ENCODE results near the gene EPHB1.

The EPHB1 gene

DNA sequence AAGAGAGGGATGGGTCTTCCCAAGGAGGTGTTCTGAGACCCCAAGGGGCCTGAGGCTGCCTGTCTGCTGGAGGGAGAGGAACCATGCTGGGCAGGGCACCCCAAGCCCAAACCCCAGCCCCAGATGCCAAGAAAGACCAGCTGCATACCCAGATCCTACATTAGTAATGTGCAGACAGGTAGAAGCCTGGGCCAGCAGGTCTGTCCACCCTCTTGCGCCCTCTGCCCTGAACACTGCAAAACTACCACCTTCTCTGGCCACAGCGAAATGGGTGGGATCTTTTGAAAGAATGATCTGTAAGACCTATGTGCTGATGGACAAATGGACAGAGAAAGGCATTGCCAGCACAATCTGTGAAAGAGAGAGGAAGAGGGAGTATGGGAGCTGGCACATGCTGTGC is 283.2 kb downstream of the EPHB1 start:
- DNase-seq (ENCODE audit: low spot score) = no peak
- TF ChIP-seq, protein P1, sequence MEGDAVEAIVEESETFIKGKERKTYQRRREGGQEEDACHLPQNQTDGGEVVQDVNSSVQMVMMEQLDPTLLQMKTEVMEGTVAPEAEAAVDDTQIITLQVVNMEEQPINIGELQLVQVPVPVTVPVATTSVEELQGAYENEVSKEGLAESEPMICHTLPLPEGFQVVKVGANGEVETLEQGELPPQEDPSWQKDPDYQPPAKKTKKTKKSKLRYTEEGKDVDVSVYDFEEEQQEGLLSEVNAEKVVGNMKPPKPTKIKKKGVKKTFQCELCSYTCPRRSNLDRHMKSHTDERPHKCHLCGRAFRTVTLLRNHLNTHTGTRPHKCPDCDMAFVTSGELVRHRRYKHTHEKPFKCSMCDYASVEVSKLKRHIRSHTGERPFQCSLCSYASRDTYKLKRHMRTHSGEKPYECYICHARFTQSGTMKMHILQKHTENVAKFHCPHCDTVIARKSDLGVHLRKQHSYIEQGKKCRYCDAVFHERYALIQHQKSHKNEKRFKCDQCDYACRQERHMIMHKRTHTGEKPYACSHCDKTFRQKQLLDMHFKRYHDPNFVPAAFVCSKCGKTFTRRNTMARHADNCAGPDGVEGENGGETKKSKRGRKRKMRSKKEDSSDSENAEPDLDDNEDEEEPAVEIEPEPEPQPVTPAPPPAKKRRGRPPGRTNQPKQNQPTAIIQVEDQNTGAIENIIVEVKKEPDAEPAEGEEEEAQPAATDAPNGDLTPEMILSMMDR (IDR thresholded peaks at IDR 0.05; ENCODE audit: extremely low read depth, missing control alignments) = no peak

DNA sequence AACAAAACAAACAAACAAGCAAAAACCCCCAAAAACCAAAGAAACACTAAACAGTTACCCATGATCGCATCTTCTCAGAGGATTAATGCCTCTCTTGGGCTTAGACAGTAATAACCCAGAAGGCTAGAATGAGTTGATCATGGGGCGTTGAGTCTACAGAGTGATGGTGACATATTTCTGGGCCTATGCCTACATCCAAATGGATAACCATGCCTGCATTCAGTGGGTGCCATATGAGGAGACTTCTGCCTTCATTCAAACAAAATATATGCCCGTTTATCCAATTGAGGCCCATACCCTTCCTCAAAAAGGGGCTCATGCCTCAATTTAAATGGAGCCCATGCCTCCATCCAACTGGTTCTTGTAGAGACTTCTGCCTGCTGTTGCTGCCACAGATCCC is 284.0 kb downstream of the EPHB1 start:
- TF ChIP-seq, protein P1 (IDR thresholded peaks at IDR 0.05; ENCODE audit: extremely low read depth, missing control alignments) = no peak
- no peak for DNase-seq (ENCODE audit: low spot score)

DNA sequence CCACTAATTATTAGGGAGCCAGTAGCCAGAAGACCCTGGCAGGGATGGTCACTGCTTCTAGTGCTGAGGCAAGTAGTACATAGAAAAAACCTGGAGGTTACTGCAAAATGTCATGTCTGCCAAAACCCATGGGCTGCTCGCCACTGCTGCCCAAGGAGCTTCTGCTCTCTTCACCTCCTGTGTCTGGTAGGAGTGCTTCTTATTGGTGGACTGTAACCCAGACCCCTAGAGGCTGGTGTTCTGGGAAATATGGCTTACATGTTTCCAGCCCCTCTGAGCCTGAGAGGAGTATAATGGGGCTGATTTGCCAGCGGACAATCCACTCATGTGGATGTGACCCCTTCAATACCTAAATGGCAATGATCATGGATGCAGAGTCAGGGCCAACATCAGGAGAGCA is 286.4 kb downstream of the EPHB1 start:
- TF ChIP-seq, protein P1 (IDR thresholded peaks at IDR 0.05; ENCODE audit: extremely low read depth, missing control alignments) = no peak
- no peak for DNase-seq (ENCODE audit: low spot score)

DNA sequence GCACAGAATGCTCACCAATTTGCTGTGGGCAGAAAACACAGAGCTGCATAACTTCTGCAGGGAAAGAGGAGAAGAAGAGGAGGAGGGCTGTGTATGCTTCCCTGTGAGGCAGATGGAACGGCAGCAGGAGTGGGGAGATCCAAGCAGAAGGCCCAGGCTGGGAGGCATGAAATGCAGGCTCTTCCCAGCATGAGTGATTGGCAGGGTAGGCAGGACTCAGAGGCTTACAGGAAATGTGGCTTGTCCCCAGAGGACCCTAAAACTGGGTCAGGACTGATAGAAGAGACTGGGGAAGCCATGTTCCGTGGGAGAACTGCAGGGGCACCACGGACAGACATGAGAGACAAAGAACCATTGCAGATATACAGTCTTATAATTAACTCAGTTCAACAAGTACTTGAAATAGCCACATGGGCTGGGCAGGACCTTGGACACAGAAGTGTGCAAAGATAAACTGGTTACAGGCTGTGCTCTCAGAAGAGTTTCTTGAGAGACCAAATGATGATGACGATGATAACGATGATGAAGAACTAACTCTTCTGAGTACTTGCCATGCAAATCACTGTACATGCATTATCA is 286.9 kb downstream of the EPHB1 start:
- DNase-seq (ENCODE audit: low spot score) = no peak

DNA sequence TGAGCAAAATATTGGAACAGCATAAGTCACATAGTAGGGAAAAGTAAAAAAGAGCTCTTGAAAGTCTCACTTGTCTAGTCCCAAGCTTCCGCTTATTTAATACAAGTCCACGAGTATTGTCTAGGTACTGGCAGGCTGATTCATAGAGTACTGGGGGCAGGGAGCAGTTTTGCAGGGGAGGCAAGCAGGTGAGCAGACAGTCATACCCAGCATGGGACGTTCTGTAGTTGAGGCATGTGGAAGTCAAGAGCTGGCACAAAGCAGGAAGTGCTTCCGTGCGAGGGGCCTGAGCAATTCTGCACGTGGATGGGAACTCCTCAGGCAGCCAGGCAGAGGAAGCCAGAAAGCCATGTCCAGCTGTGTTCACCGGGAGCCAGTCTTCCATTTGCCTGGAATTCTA is 287.6 kb downstream of the EPHB1 start:
- no peak for DNase-seq (ENCODE audit: low spot score)
- TF ChIP-seq, protein P1 (IDR thresholded peaks at IDR 0.05; ENCODE audit: extremely low read depth, missing control alignments) = no peak

More for the DNA sequence above, 286.9 kb downstream of the EPHB1 start:
- TF ChIP-seq, protein P1 (IDR thresholded peaks at IDR 0.05; ENCODE audit: extremely low read depth, missing control alignments) = no peak

DNA sequence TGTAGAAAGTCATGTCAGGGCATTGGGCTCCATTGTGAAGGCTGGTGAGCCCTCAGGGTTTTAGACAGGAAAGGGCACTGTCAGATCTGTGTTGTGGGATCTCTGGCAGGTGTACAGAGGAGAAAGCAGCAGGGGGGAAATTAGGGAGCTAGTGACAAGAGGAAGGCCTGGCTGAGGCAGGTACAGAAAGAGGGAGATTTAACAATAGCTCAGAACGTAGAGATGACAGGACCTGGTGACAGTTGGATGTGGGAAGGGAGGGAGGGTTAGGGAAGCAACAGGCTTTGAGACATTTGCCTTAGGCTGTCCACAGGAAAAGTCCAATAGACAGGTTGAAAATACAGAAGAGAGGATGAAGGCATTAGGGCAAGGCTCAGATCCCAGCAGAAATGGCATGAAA is 288.1 kb downstream of the EPHB1 start:
- TF ChIP-seq, protein P1 (IDR thresholded peaks at IDR 0.05; ENCODE audit: extremely low read depth, missing control alignments) = no peak
- no peak for DNase-seq (ENCODE audit: low spot score)

DNA sequence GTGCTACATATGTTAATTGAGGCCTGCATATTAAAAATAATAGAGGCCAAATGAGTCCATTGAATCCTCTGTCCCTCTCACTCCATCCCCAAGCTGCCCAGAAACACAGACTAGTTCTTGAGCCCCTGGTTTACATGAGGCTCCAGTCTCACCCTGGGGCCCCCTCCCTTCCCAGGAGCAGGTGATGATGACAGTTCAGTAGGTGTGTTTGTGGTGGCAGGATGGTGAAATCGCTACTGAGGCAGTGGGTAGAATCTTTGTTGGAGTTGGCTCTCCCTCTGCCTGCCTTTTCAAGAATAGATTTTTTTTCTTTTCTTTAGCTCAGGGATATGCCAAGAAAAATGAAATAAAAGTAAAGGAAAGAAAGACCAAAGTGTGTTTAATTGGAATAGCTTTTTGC is 288.7 kb downstream of the EPHB1 start:
- no peak for DNase-seq (ENCODE audit: low spot score)
- TF ChIP-seq, protein P1 (IDR thresholded peaks at IDR 0.05; ENCODE audit: extremely low read depth, missing control alignments) = no peak

Data from GM20000 (cell line).